ENCODE data around the gene GLG1. TPM values are rescaled to one million over a fixed set of nuclear protein-coding genes. Genes with fewer than 3 reads are reported as not detected.

GLG1 gene
- total and polyA plus RNA-seq, 8 donors, result 116 to 147 (median 135) TPM

DNA sequence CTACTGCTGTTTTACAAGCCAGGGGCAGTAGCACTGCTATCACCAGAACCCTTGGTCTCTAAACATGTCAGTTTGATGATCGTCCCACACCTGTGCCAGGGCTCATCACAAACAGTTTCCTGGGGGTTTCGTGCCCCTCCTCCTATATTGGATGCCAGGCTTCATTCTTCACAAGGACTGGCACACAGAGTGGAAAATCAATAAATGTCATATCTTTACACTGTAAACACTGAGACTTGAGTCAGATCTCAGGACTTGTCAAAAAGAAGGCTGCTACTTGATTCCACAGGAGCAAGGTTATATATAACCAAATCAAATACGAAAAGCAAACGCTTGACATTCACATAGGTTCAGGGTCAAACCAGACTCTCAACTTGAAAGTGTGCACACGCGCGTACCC, 146.4 kb downstream of the GLG1 start:
- TF ChIP-seq, protein P1, sequence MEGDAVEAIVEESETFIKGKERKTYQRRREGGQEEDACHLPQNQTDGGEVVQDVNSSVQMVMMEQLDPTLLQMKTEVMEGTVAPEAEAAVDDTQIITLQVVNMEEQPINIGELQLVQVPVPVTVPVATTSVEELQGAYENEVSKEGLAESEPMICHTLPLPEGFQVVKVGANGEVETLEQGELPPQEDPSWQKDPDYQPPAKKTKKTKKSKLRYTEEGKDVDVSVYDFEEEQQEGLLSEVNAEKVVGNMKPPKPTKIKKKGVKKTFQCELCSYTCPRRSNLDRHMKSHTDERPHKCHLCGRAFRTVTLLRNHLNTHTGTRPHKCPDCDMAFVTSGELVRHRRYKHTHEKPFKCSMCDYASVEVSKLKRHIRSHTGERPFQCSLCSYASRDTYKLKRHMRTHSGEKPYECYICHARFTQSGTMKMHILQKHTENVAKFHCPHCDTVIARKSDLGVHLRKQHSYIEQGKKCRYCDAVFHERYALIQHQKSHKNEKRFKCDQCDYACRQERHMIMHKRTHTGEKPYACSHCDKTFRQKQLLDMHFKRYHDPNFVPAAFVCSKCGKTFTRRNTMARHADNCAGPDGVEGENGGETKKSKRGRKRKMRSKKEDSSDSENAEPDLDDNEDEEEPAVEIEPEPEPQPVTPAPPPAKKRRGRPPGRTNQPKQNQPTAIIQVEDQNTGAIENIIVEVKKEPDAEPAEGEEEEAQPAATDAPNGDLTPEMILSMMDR (IDR thresholded peaks at IDR 0.05), result no peak
- H3K9me3 ChIP-seq, result no peaks in the 10 kb centered on the region
- intact Hi-C loops (cut with DNase I), result no loop called here
- H3K27ac ChIP-seq, result no peak overlapping the region
- H3K4me3 ChIP-seq, result no peak overlapping the region
- H3K36me3 ChIP-seq, result peaks cover 0 to 100% of the 10 kb centered on the region in 2 donors
- no peak for ATAC-seq
- no peaks in the 10 kb centered on the region for H3K27me3 ChIP-seq
- no peaks in the 10 kb centered on the region for H3K4me1 ChIP-seq
- DNase-seq, result no peak

DNA sequence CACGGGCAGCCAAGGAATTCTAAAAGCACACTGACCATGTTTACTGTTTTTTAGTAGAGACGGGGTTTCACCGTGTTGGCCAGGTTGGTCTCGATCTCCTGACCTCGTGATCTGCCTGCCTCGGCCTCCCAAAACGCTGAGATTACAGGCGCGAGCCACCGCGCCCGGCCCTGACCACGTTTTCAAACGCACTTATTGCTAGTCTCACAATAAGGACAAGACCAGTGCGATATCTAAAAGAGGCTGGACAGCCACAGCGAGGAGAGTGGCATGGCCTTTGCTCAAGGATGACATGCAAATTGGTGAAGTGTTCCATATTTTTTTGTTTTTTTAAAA, 150.7 kb downstream of the GLG1 start:
- TF ChIP-seq, protein P1 (IDR thresholded peaks at IDR 0.05), result no peak
- H3K36me3 ChIP-seq, result peaks cover 0 to 99% of the 10 kb centered on the region in 2 donors
- DNase-seq (no peak), ATAC-seq (no peak)
- H3K4me3 ChIP-seq, result no peak overlapping the region
- no peaks in the 10 kb centered on the region for H3K9me3 ChIP-seq
- H3K27me3 ChIP-seq, result no peaks in the 10 kb centered on the region
- H3K4me1 ChIP-seq, result no peaks in the 10 kb centered on the region
- intact Hi-C loops (cut with DNase I), result no loop called here
- no peak overlapping the region for H3K27ac ChIP-seq

DNA sequence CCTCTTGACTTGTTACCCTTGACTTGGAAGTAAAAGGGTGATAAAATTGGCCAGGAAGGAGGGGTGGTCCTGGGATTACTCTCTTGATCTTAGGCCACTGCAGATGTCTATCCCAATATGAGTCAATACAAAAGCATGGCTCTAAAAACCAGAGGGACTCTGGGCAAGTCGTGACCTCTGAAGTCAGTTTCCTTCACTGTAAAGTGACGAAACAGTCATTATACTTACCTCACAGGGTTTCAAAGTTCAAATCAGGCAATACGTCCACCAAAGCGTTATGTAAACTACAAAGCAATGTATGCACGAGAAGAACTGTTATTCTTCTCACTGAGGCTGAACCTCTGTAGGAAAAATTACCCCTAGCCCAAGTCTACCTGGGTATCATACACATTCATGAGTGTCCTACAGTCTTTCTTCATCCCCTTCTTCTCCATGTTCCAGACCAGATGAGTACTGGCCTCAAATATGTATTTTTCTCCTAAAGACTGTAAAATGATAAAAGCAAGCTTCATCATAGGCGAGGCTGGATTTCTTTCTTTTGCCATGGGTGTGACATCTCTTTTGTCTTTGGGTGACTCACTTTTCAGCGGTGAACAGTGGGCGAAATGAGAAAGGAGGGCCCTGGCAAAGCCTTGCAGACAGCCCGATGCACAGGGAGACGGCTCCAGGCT, 151.2 kb downstream of the GLG1 start:
- no peaks in the 10 kb centered on the region for H3K4me1 ChIP-seq
- H3K27ac ChIP-seq, result no peak overlapping the region
- ATAC-seq (no peak), DNase-seq (no peak)
- no peak overlapping the region for H3K4me3 ChIP-seq
- intact Hi-C loops (cut with DNase I), result no loop called here
- H3K27me3 ChIP-seq, result no peaks in the 10 kb centered on the region
- peaks cover 0 to 99% of the 10 kb centered on the region in 2 donors for H3K36me3 ChIP-seq
- H3K9me3 ChIP-seq, result no peaks in the 10 kb centered on the region
- TF ChIP-seq, protein P1 (IDR thresholded peaks at IDR 0.05), result no peak

DNA sequence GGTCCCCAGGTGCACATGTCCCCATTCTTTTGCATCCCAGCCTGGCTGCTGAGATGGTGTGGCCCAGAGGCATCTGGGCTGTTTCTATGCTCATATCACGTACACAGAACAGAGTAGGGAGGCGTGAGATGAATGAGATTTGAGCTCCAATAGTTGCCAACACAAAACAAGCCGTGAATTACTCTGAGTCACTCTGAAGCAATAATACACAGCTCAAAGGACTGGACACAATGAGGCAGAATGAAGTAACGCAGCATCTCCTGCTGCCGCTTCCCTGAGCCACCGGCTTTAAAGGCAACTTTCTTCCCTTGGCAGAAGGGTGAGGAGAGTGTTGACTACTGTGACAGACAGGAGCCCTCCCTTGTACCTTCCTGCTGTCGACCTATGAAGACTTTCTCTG, 151.7 kb downstream of the GLG1 start:
- TF ChIP-seq, protein P1 (IDR thresholded peaks at IDR 0.05), result no peak
- ATAC-seq (no peak), DNase-seq (no peak)
- no peaks in the 10 kb centered on the region for H3K9me3 ChIP-seq
- H3K4me3 ChIP-seq, result no peak overlapping the region
- no peaks in the 10 kb centered on the region for H3K27me3 ChIP-seq
- H3K27ac ChIP-seq, result no peak overlapping the region
- intact Hi-C loops (cut with DNase I), result no loop called here
- peaks cover 0 to 1% of the 10 kb centered on the region in 2 donors for H3K4me1 ChIP-seq
- peaks cover 0 to 99% of the 10 kb centered on the region in 2 donors for H3K36me3 ChIP-seq

DNA sequence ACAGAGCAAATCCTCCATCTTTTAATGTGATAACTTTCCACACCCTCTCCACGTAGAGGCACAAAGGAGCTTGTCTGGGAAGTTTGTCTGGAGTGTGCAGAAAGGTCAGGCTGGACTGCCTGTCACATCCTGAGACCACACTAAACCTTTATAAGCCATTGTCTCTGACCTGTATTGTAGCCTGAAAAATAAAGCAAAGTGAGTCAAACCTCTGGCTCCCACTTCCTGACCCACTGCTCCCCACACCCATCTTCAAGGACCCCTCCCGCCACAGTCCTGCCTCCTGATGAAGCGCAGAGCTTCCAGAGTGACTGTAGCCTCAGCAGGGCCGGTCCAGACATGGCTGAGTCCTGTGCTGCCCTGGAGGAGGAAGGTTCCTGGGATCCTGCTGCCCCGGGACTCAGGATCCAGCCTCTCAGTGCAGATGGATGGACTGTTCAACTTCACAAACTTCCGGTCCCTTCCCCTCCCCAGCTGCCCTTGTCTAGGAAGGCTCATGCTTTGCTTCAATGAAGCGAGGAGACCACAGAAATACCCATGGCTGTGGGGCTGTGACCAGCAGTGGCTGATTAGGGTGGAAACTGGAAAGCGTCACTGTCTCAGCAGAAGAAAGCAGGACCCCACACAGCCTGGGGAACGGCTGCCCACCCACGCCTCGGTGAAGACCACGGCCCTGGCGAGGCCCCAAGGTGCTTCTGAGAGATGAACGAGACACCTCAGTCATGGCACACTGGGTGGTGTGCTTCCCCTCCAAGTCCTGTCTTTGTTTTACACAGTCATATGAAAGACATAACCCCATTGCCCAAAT, 154.8 kb downstream of the GLG1 start:
- no peaks in the 10 kb centered on the region for H3K27me3 ChIP-seq
- no peak overlapping the region for H3K4me3 ChIP-seq
- peaks cover 14 to 32% of the 10 kb centered on the region in 2 donors for H3K4me1 ChIP-seq
- ATAC-seq (no peak), DNase-seq (no peak)
- H3K36me3 ChIP-seq, result peaks cover 0 to 88% of the 10 kb centered on the region in 2 donors
- H3K27ac ChIP-seq, result no peak overlapping the region
- intact Hi-C loops (cut with DNase I), result no loop called here
- no peaks in the 10 kb centered on the region for H3K9me3 ChIP-seq
- TF ChIP-seq, protein P1 (IDR thresholded peaks at IDR 0.05), result no peak
